GM13976 (cell line): ENCODE measurements around the gene CASK.

Experiments
- DNase-seq: peaks from one replicate; pipeline ENCODE4 v3.0.0; 2012; ENCODE audit warnings: low spot score
- in situ Hi-C: fragments of 300-500 bp; cut with MboI; formaldehyde crosslinking; loops from one replicate; pipeline ENCODE4 v1.12.0; 2022; ENCODE audit warnings: low sequenced_read_pairs, mixed read lengths, inconsistent platforms; ENCODE audit not compliant: unreplicated experiment
- TF ChIP-seq, protein P1 (sequence below): IDR thresholded peaks from 2 replicates; pipeline ENCODE4 v1.5.1; 2012; ENCODE audit warnings: borderline replicate concordance, mild to moderate bottlenecking; ENCODE audit not compliant: insufficient read depth; ENCODE audit errors: extremely low read depth, missing control alignments, control extremely low read depth

CASK gene

DNA sequence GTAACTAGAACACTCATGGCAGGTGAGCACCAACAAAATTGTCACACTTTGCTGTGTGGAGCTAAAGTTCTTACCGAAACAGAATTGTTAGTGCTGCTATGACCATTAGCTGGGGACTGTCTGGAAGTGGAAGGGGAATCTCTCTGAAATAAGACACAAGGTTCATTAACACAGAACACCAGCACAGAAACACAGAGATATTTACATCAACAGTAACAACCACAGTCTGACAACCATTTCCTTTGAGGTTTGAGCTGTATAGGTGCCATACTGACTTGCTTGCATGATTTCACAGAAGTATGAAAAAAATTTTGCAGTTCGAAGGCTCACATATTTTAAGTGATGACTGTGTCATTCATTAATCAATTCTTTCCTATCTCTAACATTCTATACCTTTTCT is 366.4 kb downstream of the CASK start:
- no peak for DNase-seq
- in situ Hi-C loops = no loop called here
- TF ChIP-seq, protein P1, sequence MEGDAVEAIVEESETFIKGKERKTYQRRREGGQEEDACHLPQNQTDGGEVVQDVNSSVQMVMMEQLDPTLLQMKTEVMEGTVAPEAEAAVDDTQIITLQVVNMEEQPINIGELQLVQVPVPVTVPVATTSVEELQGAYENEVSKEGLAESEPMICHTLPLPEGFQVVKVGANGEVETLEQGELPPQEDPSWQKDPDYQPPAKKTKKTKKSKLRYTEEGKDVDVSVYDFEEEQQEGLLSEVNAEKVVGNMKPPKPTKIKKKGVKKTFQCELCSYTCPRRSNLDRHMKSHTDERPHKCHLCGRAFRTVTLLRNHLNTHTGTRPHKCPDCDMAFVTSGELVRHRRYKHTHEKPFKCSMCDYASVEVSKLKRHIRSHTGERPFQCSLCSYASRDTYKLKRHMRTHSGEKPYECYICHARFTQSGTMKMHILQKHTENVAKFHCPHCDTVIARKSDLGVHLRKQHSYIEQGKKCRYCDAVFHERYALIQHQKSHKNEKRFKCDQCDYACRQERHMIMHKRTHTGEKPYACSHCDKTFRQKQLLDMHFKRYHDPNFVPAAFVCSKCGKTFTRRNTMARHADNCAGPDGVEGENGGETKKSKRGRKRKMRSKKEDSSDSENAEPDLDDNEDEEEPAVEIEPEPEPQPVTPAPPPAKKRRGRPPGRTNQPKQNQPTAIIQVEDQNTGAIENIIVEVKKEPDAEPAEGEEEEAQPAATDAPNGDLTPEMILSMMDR = no peak

- DNase-seq = no peak
- in situ Hi-C loops = no loop called here
- TF ChIP-seq, protein P1 = no peak
Measured at GRCh38 chrX:41553688-41554087, 369.7 kb downstream of the CASK start.

DNA sequence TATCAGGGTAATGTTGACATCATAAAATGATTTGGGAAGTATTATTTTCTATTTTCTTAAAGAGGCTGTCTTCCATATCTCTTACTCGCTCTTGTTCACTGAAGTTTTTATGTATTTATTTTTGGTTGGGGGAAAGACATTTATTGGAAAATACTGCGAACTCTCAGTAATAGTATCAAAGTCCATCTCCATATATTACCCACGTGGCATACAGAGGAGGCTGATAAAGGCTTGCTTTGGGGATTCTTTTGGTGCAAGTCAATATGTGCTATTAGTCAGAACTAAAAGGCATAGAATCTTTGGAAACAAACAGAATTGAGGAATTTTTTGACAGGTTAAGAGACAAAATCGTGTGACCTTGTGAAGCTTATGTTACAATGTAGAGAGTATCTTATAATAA is 374.9 kb downstream of the CASK start:
- no peak for DNase-seq
- in situ Hi-C loops = no loop called here
- TF ChIP-seq, protein P1 = no peak

DNA sequence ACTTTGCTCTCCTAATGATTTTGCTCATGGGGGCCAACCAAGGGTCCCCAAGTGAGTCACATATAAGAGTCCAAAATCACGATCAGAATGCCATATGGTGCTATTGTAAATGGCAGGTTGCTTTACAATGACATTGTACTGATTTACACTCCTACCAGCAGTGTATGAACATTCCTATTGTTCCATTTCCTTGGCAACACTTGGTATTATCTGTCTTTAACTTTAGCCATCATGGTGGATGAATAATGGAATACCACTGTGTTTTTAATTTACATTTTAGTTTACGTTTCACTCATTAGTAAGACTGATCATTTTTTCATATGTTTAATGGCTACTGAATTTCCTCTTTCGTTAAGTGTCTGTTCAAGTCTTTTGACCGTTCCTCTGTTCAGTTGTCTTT is 379.7 kb downstream of the CASK start:
- in situ Hi-C loops = no loop called here
- DNase-seq = no peak
- TF ChIP-seq, protein P1 = no peak

- in situ Hi-C loops = no loop called here
- TF ChIP-seq, protein P1 = no peak
Measured at GRCh38 chrX:41543025-41543424, 380.3 kb downstream of the CASK start.

GRCh38 chrX:41542536-41542935 is 380.8 kb downstream of the CASK start:
- in situ Hi-C loops = no loop called here
- TF ChIP-seq, protein P1 = no peak
- DNase-seq = no peak

More at GRCh38 chrX:41543025-41543424, 380.3 kb downstream of the CASK start:
- DNase-seq = no peak

DNA sequence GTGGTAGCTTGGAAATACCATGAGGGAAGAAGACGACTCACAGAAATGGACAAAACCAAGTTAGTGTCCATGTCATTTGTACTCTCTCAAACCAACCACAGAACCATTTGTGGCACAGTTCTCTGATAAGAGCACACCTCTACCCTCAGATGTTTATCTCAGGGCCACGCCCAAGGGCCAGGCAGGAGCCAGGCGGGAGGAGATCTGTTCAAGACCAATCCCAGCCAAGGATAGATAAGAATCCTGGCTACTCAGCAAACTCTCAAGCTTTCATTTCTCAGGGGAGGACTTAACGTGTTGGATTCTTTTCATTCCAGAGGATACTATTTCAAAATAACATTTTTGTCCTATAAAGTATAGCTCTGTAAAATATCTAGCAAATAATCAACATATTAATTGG is 381.2 kb downstream of the CASK start:
- in situ Hi-C loops = no loop called here

More for the DNA sequence above, 381.2 kb downstream of the CASK start:
- no peak for DNase-seq
- TF ChIP-seq, protein P1 = no peak
